Measurements from ENCODE around the gene BBS7.

BBS7 gene

DNA sequence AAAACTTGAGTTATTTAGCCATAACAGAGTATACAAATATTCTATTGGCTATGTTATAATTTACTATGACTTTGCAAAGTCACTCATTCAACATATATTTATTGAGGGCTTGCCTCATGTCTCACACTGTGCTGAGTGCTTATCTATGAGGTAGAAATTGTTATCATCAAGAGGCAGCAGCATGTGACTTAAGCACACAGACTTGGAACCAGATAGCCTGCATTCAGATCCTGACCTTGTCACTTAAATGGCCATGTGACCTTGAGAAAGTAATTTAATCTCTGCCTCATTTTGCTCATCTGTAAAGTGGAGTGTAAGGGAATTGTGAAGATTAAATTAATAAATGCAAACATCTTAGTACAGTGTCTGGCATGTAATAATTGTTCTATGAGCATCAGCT, 79.3 kb downstream of the BBS7 start:
- TF ChIP-seq, protein P1, sequence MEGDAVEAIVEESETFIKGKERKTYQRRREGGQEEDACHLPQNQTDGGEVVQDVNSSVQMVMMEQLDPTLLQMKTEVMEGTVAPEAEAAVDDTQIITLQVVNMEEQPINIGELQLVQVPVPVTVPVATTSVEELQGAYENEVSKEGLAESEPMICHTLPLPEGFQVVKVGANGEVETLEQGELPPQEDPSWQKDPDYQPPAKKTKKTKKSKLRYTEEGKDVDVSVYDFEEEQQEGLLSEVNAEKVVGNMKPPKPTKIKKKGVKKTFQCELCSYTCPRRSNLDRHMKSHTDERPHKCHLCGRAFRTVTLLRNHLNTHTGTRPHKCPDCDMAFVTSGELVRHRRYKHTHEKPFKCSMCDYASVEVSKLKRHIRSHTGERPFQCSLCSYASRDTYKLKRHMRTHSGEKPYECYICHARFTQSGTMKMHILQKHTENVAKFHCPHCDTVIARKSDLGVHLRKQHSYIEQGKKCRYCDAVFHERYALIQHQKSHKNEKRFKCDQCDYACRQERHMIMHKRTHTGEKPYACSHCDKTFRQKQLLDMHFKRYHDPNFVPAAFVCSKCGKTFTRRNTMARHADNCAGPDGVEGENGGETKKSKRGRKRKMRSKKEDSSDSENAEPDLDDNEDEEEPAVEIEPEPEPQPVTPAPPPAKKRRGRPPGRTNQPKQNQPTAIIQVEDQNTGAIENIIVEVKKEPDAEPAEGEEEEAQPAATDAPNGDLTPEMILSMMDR (conservative IDR thresholded peaks at IDR 0.05; ENCODE audit: control insufficient read depth, insufficient read depth, low read depth, low read length) = no peak
- no peak overlapping the region for H3K4me3 ChIP-seq (ENCODE audit: control insufficient read depth, low read depth, low read length)
- DNase-seq (ENCODE audit: low read depth) = no peak

DNA sequence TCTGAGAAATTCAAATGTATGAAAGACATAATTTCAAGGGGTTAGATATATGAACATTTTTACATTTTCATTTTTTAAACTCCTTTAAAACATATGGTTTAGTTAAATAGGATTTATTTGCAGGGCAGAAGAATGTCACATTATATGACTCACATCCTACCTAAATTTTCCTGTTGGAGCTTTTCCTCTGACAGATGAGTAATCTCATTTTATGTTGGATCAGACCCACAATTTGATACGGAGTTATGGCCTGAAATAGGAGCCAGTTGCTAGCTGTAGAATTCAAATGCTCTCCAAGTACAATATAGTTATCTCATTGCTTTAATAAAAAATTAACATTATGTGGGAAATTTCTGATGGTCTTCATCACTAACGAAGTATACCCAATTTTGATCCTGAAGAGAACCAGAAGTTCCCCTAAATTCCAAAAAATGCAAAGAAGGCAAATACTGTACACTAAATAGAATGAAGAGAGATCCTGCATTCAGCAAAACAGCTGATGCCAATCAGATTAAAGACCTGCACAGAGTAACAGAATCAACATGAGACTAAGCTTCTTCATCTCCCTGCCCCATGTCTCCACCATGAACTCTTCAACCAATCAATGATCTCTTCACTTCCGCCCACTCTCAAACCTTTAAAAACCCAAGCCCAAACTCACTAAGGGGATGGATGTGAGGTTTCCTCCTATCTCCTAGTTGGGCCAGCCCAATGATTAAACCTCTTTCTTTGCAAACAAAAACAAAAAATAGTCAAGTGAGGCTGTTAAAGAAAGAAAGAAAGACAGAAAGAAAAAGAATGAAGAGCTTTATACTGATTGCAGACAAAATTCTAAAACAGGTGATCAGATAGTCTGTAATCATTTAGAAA, 80.1 kb downstream of the BBS7 start:
- TF ChIP-seq, protein P1 (conservative IDR thresholded peaks at IDR 0.05; ENCODE audit: control insufficient read depth, insufficient read depth, low read depth, low read length) = no peak
- no peak overlapping the region for H3K4me3 ChIP-seq (ENCODE audit: control insufficient read depth, low read depth, low read length)
- peak; percentile 88 for DNase-seq (ENCODE audit: low read depth)

DNA sequence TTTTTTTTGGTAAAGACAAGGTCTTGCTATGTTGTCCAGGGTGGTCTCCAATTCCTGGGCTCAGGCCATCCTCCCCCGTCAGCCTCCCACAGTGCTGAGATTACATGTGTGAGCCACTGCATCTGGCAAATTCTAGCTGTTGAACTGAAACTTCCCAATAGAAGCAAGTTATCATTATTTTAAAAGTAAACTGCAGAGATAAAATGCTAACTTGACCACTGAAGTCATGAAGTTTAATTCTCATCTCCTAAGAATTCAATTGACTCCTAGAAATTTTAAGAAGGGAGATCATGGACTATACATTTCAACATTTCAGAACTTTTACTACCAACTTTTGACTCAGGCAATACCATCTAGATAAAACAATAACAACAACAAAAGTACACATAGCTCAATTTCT, 80.8 kb downstream of the BBS7 start:
- TF ChIP-seq, protein P1 (conservative IDR thresholded peaks at IDR 0.05; ENCODE audit: control insufficient read depth, insufficient read depth, low read depth, low read length) = no peak
- DNase-seq (ENCODE audit: low read depth) = no peak
- no peak overlapping the region for H3K4me3 ChIP-seq (ENCODE audit: control insufficient read depth, low read depth, low read length)

DNA sequence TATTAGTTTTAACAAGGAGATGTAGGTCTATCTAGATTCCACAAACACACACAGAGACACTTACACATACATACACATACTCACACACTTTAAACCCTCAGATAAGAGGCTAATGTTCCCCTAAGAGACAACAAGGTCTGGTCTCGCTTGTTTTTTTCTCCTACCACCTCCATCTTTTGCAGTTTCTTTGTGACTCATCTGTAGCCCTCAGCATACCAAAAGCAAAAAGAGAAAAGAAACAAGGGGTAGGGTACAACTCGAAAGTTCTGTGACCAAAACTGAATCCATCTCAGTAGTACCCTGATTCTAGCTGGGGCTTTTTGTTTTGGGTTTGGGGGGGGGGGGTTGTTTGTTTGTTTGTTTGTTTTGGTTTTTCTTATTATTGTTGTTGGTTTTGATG, 81.4 kb downstream of the BBS7 start:
- no peak for DNase-seq (ENCODE audit: low read depth)
- H3K4me3 ChIP-seq (ENCODE audit: control insufficient read depth, low read depth, low read length) = no peak overlapping the region
- TF ChIP-seq, protein P1 (conservative IDR thresholded peaks at IDR 0.05; ENCODE audit: control insufficient read depth, insufficient read depth, low read depth, low read length) = no peak

DNA sequence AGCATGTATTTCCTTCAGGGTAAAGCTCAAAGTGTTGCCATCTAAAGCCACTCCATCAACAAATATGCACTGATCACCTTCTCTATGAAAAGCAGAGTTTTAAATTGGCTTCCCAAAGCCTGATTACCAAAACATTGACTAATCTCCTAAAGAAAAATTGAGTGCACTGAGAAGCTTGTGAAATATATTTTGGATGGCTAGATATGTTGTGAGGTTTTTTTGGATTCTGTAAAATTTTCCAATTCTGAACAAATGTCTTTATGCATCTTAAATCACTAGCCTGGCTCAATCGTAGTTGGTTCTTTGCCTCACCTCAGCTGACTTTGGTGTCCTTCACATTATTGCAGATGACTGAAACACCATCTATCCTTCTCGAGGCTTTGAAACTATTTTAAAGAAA, 84.1 kb downstream of the BBS7 start:
- H3K4me3 ChIP-seq (ENCODE audit: control insufficient read depth, low read depth, low read length) = no peak overlapping the region
- no peak for DNase-seq (ENCODE audit: low read depth)
- TF ChIP-seq, protein P1 (conservative IDR thresholded peaks at IDR 0.05; ENCODE audit: control insufficient read depth, insufficient read depth, low read depth, low read length) = no peak

DNA sequence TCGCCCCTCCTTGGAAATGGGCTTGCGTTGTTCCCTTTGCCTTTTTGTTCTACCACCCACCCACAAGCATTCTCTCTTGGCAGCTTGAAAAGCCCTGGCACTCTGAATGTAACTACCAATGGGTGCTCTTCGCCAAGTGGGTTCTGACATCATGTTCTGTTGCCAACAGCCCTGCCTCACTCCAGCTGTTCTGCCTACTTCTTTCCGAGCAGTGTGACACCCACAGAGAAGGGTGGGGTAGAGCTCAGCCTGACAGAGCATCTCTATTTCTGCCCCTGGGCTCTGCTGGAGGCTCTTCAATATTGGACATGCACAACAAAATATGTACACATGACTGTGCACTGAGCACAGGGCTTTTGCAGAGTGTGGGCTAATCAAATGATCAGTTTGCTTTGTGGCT, 84.8 kb downstream of the BBS7 start:
- TF ChIP-seq, protein P1 (conservative IDR thresholded peaks at IDR 0.05; ENCODE audit: control insufficient read depth, insufficient read depth, low read depth, low read length) = no peak
- DNase-seq (ENCODE audit: low read depth) = peak; percentile 51
- no peak overlapping the region for H3K4me3 ChIP-seq (ENCODE audit: control insufficient read depth, low read depth, low read length)

Data from fibroblast of mammary gland (primary cell).